GM18868 (cell line): ENCODE data around the gene IFI27L1.
A peak's percentile ranks its signal among the peaks of the same experiment; 100 is the strongest.
"Not testable (repeated sequence)": the region's sequence is repeated elsewhere in the genome, so short reads cannot be mapped to it uniquely, and the experiment has no call there.

Experiments used
- ATAC-seq: cut with Tn5 transposase; IDR thresholded peaks from one replicate; pipeline ENCODE4 v1.9.1; 2021; ENCODE audit warnings: mild to moderate bottlenecking, moderate library complexity; ENCODE audit not compliant: unreplicated experiment

The IFI27L1 gene

GRCh38 chr14:94047581-94047980 is 33.5 kb upstream of the IFI27L1 start:
- ATAC-seq, result no peak

- no peak for ATAC-seq
These were observed 32.2 kb upstream of the IFI27L1 start for GRCh38 chr14:94048691-94049624.

- ATAC-seq, result no peak
These were observed 31.5 kb upstream of the IFI27L1 start for GRCh38 chr14:94049625-94050023.

- no peak for ATAC-seq
These were observed 30.8 kb upstream of the IFI27L1 start for GRCh38 chr14:94050231-94050880.

- ATAC-seq, result no peak
These were observed 30.0 kb upstream of the IFI27L1 start for GRCh38 chr14:94051115-94051514.

GRCh38 chr14:94051779-94052178 is 29.3 kb upstream of the IFI27L1 start:
- no peak for ATAC-seq

- no peak for ATAC-seq
These were observed 28.9 kb upstream of the IFI27L1 start for GRCh38 chr14:94052199-94052598.

- ATAC-seq, result no peak
These were observed 28.4 kb upstream of the IFI27L1 start for GRCh38 chr14:94052662-94053061.

- ATAC-seq, result no peak
These were observed 26.7 kb upstream of the IFI27L1 start for GRCh38 chr14:94054401-94054800.

GRCh38 chr14:94054936-94055335 is 26.2 kb upstream of the IFI27L1 start:
- no peak for ATAC-seq

GRCh38 chr14:94056579-94057308 is 24.4 kb upstream of the IFI27L1 start:
- peak; percentile 69 for ATAC-seq

- ATAC-seq, result no peak
These were observed 22.9 kb upstream of the IFI27L1 start for GRCh38 chr14:94058128-94058673.

- ATAC-seq, result no peak
These were observed 22.4 kb upstream of the IFI27L1 start for GRCh38 chr14:94058674-94059138.

- ATAC-seq, result no peak
These were observed 21.1 kb upstream of the IFI27L1 start for GRCh38 chr14:94059998-94060397.

GRCh38 chr14:94062344-94062940 is 18.7 kb upstream of the IFI27L1 start:
- no peak for ATAC-seq

- ATAC-seq, result no peak
These were observed 14.9 kb upstream of the IFI27L1 start for GRCh38 chr14:94066089-94066676.

GRCh38 chr14:94072076-94072475 is 9.0 kb upstream of the IFI27L1 start:
- ATAC-seq, result not testable (repeated sequence)

GRCh38 chr14:94074534-94074933 is 6.6 kb upstream of the IFI27L1 start:
- no peak for ATAC-seq

GRCh38 chr14:94075008-94075407 is 6.1 kb upstream of the IFI27L1 start:
- ATAC-seq, result no peak

GRCh38 chr14:94077111-94077821 is 3.8 kb upstream of the IFI27L1 start:
- no peak for ATAC-seq
